ENCODE measurements around the gene SLC9A1. TPM values are rescaled to one million over a fixed set of nuclear protein-coding genes. Genes with fewer than 3 reads are reported as not detected.

SLC9A1 gene
- total and polyA plus RNA-seq, 2 donors (not counting 1 experiment from before 2014, with no cell fraction given) = 7.3 to 22.5 TPM

GRCh38 chr1:27103498-27103897 is 51.4 kb downstream of the SLC9A1 start:
- H3K27ac Mint-ChIP-seq = no peak overlapping the region
- TF ChIP-seq CTCF (IDR thresholded peaks at IDR 0.05) (no peak), EZH2 (IDR thresholded peaks at IDR 0.05; ENCODE audit: borderline replicate concordance, insufficient read depth, low read depth, low read length, poor library complexity, severe bottlenecking) (no peak)

More at GRCh38 chr1:27103498-27103897, 51.4 kb downstream of the SLC9A1 start:
- H3K27me3 ChIP-seq (replicated peaks in 1 of 4; ENCODE audit: control extremely low read depth in 1 of 4, control insufficient read depth in 3 of 4, insufficient read depth in 4 of 4, low read length in 3 of 4) = no peaks in the 10 kb centered on the region
- H3K79me2 ChIP-seq (ENCODE audit: control insufficient read depth, insufficient read depth, low read length) = peaks cover 2% of the 10 kb centered on the region
- WGBS (ENCODE audit: insufficient coverage) = 75% methylated on average over 4 of the region's 4 CpGs
- H3K27me3 Mint-ChIP-seq = no peaks in the 10 kb centered on the region
- intact Hi-C loops (cut with micrococcal nuclease) = loop anchor here (10.0 kb wide), 1 partner anchor 561 kb away; no protein-coding TSS in a partner anchor
- H2AFZ ChIP-seq (ENCODE audit: insufficient read depth, low read depth, low read length, poor library complexity, severe bottlenecking) = no peak overlapping the region
- H3K4me1 Mint-ChIP-seq = peaks cover 36% of the 10 kb centered on the region
- ChIA-PET POLR2A (interaction anchor here (0.9 to 1.7 kb wide), 2 partner anchors 181 to 183 kb away, joined by 5 to 13 read pairs; no protein-coding TSS in a partner anchor), CTCF (interaction anchor here (0.7 to 18.4 kb wide), 18 partner anchors 10 to 726 kb away, joined by 3 to 388 read pairs (median 6); no protein-coding TSS in a partner anchor)
- DNase-seq (no peak), ATAC-seq (ENCODE audit: low read depth) (no peak)
- H3K9ac ChIP-seq (ENCODE audit: low read length) = no peak overlapping the region
- H3K9me3 Mint-ChIP-seq (ENCODE audit: insufficient read depth) = no peaks in the 10 kb centered on the region
- H3K4me1 ChIP-seq (ENCODE audit: control insufficient read depth in 2 of 2, insufficient read depth in 2 of 2, low read length in 2 of 2) = peaks cover 24 to 38% of the 10 kb centered on the region in 2 donors
- no peaks in the 10 kb centered on the region for H3K9me3 ChIP-seq (ENCODE audit: control extremely low read depth in 1 of 3, control insufficient read depth in 2 of 3, insufficient read depth in 1 of 3, low read length in 2 of 3)
- peaks cover 0 to 2% of the 10 kb centered on the region in 2 experiments for H3K36me3 ChIP-seq (replicated peaks in 1 of 2; ENCODE audit: control extremely low read depth in 1 of 2, control insufficient read depth in 1 of 2, extremely low read depth in 1 of 2, insufficient read depth in 2 of 2, low read length in 1 of 2)
- no peak overlapping the region for H3K4me3 ChIP-seq (ENCODE audit: control extremely low read depth in 1 of 5, extremely low read depth in 1 of 5, insufficient read depth in 1 of 5, low read depth in 2 of 5, low read length in 4 of 5)
- H3K4me2 ChIP-seq (replicated peaks; ENCODE audit: low read depth, low read length, poor library complexity, severe bottlenecking) = no peak overlapping the region
- H3K4me3 Mint-ChIP-seq = no peak overlapping the region
- no peaks in the 10 kb centered on the region for H4K20me1 ChIP-seq (ENCODE audit: control insufficient read depth, insufficient read depth, low read length, poor library complexity, severe bottlenecking)
- no peak overlapping the region for H3K27ac ChIP-seq (ENCODE audit: low read length in 2 of 2)
